ENCODE data around the gene S1PR4. TPM values are rescaled to one million over a fixed set of nuclear protein-coding genes. Genes with fewer than 3 reads are reported as not detected.

S1PR4 gene
- polyA plus RNA-seq, 1 of the 3 experiments (the other 2 are of a cell fraction), result not detected

- CTCF ChIA-PET, result interaction anchor here (1.0 to 4.2 kb wide), 9 partner anchors 13 to 272 kb away, joined by 3 to 27 read pairs (median 5); no protein-coding TSS in a partner anchor
- POLR2A ChIA-PET, result no interaction called here
- H3K9me2 ChIP-seq, result no peaks in the 10 kb centered on the region
- no peak overlapping the region for H2AFZ ChIP-seq (ENCODE audit: low read depth)
- no peaks in the 10 kb centered on the region for H4K20me1 ChIP-seq (ENCODE audit: insufficient read depth)
- H3K27me3 ChIP-seq (ENCODE audit: insufficient read depth), result no peaks in the 10 kb centered on the region
- H3F3A ChIP-seq (replicated peaks; ENCODE audit: insufficient read depth), result peaks cover 4% of the 10 kb centered on the region
- TF ChIP-seq RFX5 (IDR thresholded peaks at IDR 0.05; ENCODE audit: low read length) (no peak), TCF12 (IDR thresholded peaks at IDR 0.05) (no peak), NRF1 (IDR thresholded peaks at IDR 0.05; ENCODE audit: low read depth, low read length) (no peak), MEF2A (IDR thresholded peaks at IDR 0.05; ENCODE audit: borderline replicate concordance, low read depth) (no peak), RXRA (IDR thresholded peaks at IDR 0.05; ENCODE audit: borderline replicate concordance, low read depth) (no peak), FOSL2 (IDR thresholded peaks at IDR 0.05; ENCODE audit: borderline replicate concordance, low read depth) (no peak), SMC3 (IDR thresholded peaks at IDR 0.05; ENCODE audit: low read depth, low read length) (no peak), EP300 (IDR thresholded peaks at IDR 0.05; ENCODE audit: borderline replicate concordance in 1 of 2, low read depth in 1 of 2, low read length in 1 of 2) (no peak), ZBTB33 (IDR thresholded peaks at IDR 0.05; ENCODE audit: borderline replicate concordance, low read depth) (no peak), GABPA (IDR thresholded peaks at IDR 0.05; ENCODE audit: low read depth) (no peak), POLR2AphosphoS5 (IDR thresholded peaks at IDR 0.05; ENCODE audit: low read depth, low read length) (no peak), NFIC (IDR thresholded peaks at IDR 0.05; ENCODE audit: borderline replicate concordance) (no peak), USF2 (IDR thresholded peaks at IDR 0.05; ENCODE audit: borderline replicate concordance, low read depth, low read length) (no peak), REST (IDR thresholded peaks at IDR 0.05; ENCODE audit: low read depth, low read length) (no peak)
- no peak overlapping the region for H3K4me2 ChIP-seq
- no peaks in the 10 kb centered on the region for H3K79me2 ChIP-seq (ENCODE audit: insufficient read depth)
- H3K36me3 ChIP-seq (replicated peaks in 1 of 2; ENCODE audit: control insufficient read depth in 1 of 2, insufficient read depth in 2 of 2, low read length in 1 of 2), result no peaks in the 10 kb centered on the region
- H3K27ac ChIP-seq (ENCODE audit: low read depth in 2 of 2, low read length in 1 of 2), result no peak overlapping the region
- no peak for DNase-seq
- no peak overlapping the region for H3K9ac ChIP-seq
- H3K4me1 ChIP-seq (ENCODE audit: control insufficient read depth in 1 of 2, insufficient read depth in 2 of 2, low read depth in 1 of 2, low read length in 1 of 2), result peaks cover 0 to 3% of the 10 kb centered on the region in 2 experiments; a peak in 2 of 4 replicates
- WGBS (ENCODE audit: low lambda C conversion rate), result 74% methylated on average over 8 of the region's 8 CpGs
- no peak overlapping the region for H3K4me3 ChIP-seq (ENCODE audit: low read depth in 2 of 2, low read length in 1 of 2)
- H3K9me3 ChIP-seq, result no peaks in the 10 kb centered on the region
Observed at GRCh38 chr19:3159565-3159964, 19.0 kb upstream of the S1PR4 start.
